HG02588 (cell line): Measurements from ENCODE around the gene SDK2.

Experiments
- ATAC-seq: cut with Tn5 transposase; IDR thresholded peaks from one replicate; pipeline ENCODE4 v1.9.1; 2021; ENCODE audit warnings: mild to moderate bottlenecking, moderate library complexity; ENCODE audit not compliant: unreplicated experiment

SDK2 gene

GRCh38 chr17:73588891-73589290 lies 55.4 kb downstream of the SDK2 start:
- no peak for ATAC-seq

GRCh38 chr17:73588301-73588846 lies 55.9 kb downstream of the SDK2 start:
- ATAC-seq = no peak

GRCh38 chr17:73586921-73587602 lies 57.2 kb downstream of the SDK2 start:
- no peak for ATAC-seq

- no peak for ATAC-seq
Observed at GRCh38 chr17:73586275-73586832, 57.9 kb downstream of the SDK2 start.

- ATAC-seq = no peak
Observed at GRCh38 chr17:73585583-73585982, 58.7 kb downstream of the SDK2 start.

- ATAC-seq = no peak
Observed at GRCh38 chr17:73584987-73585386, 59.3 kb downstream of the SDK2 start.

GRCh38 chr17:73584049-73584448 lies 60.2 kb downstream of the SDK2 start:
- ATAC-seq = no peak

- no peak for ATAC-seq
Observed at GRCh38 chr17:73582821-73583220, 61.4 kb downstream of the SDK2 start.

- no peak for ATAC-seq
Observed at GRCh38 chr17:73582359-73582758, 61.9 kb downstream of the SDK2 start.

- ATAC-seq = no peak
Observed at GRCh38 chr17:73581379-73581778, 62.9 kb downstream of the SDK2 start.

GRCh38 chr17:73580073-73580710 lies 64.1 kb downstream of the SDK2 start:
- no peak for ATAC-seq

- no peak for ATAC-seq
Observed at GRCh38 chr17:73576556-73577098, 67.6 kb downstream of the SDK2 start.

GRCh38 chr17:73575470-73576221 lies 68.6 kb downstream of the SDK2 start:
- no peak for ATAC-seq

GRCh38 chr17:73571511-73572130 lies 72.6 kb downstream of the SDK2 start:
- ATAC-seq = no peak

GRCh38 chr17:73569762-73570319 lies 74.4 kb downstream of the SDK2 start:
- ATAC-seq = no peak

GRCh38 chr17:73568934-73569333 lies 75.3 kb downstream of the SDK2 start:
- no peak for ATAC-seq

GRCh38 chr17:73566905-73567782 lies 77.1 kb downstream of the SDK2 start:
- ATAC-seq = no peak

- no peak for ATAC-seq
Observed at GRCh38 chr17:73564843-73565242, 79.4 kb downstream of the SDK2 start.

GRCh38 chr17:73562896-73563295 lies 81.3 kb downstream of the SDK2 start:
- ATAC-seq = no peak
